HG02588 (cell line): ENCODE results near the gene DLD.
A peak's percentile ranks its signal among the peaks of the same experiment; 100 is the strongest.
"Not testable (repeated sequence)": the region's sequence is repeated elsewhere in the genome, so short reads cannot be mapped to it uniquely, and the experiment has no call there.

Source experiments
- ATAC-seq: cut with Tn5 transposase; IDR thresholded peaks from one replicate; pipeline ENCODE4 v1.9.1; 2021; ENCODE audit warnings: mild to moderate bottlenecking, moderate library complexity; ENCODE audit not compliant: unreplicated experiment

The DLD gene, protein sequence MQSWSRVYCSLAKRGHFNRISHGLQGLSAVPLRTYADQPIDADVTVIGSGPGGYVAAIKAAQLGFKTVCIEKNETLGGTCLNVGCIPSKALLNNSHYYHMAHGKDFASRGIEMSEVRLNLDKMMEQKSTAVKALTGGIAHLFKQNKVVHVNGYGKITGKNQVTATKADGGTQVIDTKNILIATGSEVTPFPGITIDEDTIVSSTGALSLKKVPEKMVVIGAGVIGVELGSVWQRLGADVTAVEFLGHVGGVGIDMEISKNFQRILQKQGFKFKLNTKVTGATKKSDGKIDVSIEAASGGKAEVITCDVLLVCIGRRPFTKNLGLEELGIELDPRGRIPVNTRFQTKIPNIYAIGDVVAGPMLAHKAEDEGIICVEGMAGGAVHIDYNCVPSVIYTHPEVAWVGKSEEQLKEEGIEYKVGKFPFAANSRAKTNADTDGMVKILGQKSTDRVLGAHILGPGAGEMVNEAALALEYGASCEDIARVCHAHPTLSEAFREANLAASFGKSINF

GRCh38 chr7:107890962-107891635 is at the start of gene DLD:
DLD (plus strand) TSS chr7:107891183; CDS start chr7:107891251, 68 bp downstream.
- ATAC-seq, result peak; percentile 99

GRCh38 chr7:107842213-107842612 is 48.8 kb upstream of the DLD start:
- no peak for ATAC-seq

DNA sequence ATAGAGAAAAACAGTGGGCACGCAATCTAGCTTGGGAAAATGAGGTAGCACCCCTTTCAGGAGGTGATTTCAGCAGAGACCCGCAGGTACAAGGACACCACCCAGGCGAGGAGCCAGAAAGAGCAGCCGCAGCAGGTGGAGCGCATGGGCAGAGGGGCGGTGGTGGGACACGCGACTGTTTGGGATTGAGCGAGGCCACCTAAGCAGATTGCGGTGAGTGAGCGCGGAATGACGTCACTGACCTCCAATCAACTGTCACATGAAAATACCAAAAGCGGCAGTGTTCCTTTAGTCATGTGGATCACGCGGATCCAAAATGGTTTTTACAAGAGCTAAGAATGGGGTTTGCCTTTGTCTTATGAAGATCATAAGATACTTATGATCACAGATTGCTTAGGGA is 47.8 kb upstream of the DLD start:
- no peak for ATAC-seq

DNA sequence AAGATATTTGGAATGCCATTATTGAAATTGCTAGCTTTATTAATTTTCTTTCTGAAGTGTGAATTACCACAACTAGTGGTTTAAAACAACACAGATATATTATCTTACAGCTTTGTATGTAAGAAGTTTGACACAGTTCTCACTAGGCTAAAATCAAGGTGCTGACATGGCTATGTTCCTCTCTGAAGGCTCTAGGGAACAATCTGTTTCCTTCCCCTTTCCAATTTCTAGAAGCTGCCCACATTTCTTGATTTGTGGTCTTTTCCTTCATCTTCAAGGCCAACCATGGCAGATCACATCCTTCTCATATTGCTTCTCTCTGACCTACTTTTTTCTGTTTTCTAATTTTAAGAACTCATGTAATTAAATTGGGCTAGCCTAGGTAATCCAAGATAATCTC is 44.7 kb upstream of the DLD start:
- no peak for ATAC-seq

- no peak for ATAC-seq
Observed at GRCh38 chr7:107847168-107847835, 43.7 kb upstream of the DLD start.

DNA sequence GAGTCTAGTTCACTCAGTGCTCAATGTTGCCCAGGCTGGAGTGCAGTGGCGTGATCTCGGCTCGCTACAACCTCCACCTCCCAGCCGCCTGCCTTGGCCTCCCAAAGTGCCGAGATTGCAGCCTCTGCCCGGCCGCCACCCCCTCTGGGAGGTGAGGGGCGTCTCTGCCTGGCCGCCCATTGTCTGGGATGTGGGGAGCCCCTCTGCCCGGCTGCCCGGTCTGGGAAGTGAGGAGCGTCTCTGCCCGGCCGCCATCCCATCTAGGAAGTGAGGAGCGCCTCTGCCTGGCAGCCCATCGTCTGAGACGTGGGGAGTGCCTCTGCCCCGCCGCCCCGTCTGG is 43.2 kb upstream of the DLD start:
- ATAC-seq, result not testable (repeated sequence)

DNA sequence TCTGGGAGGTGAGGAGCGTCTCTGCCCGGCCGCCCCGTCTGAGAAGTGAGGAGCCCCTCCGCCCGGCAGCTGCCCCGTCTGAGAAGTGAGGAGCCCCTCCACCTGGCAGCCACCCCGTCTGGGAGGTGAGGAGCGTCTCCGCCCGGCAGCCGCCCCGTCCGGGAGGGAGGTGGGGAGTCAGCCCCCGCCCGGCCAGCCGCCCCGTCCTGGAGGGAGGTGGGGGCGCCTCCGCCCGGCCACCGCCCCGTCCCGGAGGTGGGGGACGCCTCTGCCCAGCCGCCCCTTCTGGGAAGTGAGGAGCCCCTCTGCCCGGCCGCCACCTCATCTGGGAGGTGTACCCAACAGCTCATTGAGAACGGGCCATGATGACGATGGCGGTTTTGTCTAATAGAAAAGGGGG is 42.8 kb upstream of the DLD start:
- ATAC-seq, result not testable (repeated sequence)

DNA sequence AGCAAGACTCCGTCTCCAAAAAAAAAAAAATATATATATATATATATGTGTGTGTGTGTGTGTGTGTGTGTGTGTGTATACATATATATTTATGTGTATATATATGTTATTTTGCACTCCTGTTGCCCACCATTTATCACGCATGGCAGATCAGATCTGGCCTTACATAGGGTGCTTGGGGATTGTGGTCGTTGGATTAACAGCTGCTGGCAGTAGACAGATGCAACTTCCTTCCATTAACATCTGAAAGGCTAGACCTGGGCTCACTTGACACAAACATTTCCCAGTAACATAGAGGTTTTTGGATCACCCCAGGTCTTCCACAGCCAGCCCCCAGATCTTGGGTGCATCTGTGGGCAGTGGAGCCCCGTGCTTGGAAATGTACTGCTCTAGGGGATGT is 40.8 kb upstream of the DLD start:
- no peak for ATAC-seq

- ATAC-seq, result no peak
Observed at GRCh38 chr7:107850643-107851042, 40.3 kb upstream of the DLD start.

DNA sequence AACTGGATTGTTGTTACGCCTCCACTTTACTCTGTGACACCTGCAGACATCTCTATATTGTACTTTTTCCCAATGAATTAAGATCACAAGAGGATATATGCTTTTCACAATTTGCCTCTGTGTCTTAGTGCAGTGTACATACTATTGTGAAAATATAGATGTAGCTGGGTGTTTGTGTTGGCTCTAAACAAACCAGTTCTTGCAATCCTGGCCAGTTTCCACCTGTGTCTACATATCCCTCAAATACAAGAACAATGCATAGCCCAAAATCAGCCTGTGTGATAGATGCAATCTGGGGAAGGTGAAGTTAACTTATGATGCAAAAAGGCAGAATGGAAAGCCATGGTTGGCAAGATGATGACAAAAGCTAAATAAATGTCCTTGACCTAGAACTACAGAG is 36.5 kb upstream of the DLD start:
- ATAC-seq, result no peak

GRCh38 chr7:107854989-107855388 is 36.0 kb upstream of the DLD start:
- no peak for ATAC-seq

DNA sequence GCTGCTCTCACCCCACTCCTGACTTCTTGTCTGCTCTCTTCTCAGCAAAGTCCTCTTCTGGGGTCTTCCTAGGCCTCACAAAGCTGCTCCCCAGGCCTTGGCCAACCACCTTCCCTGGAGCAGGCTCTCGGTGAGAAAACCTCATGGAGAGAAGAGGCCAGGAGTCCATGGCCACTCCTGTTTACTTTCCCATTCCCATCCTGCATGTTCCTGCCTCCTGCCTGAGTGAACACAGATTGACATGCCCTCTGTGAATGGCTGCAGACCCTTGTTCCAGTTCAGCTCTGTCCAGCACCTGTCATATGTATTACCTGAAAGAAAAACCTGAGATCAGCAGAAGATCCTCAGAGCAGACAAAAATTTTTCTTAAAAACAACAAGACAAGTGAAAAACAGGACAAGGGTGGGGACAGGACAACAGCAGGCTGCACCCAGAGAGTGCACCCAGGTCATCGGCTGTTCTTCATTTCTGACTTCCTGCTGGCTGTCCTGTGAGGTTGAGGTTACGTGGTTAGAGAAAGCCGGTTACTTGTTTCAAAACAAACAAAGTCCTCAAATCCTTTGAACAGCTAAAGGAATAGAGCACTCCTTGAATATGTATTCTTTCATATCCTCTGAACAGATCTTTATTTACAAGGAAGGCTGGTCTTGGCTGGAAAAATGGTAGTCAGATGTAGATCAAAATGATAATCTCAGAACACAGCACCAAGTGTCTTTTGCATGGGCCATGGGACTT is 34.0 kb upstream of the DLD start:
- no peak for ATAC-seq

DNA sequence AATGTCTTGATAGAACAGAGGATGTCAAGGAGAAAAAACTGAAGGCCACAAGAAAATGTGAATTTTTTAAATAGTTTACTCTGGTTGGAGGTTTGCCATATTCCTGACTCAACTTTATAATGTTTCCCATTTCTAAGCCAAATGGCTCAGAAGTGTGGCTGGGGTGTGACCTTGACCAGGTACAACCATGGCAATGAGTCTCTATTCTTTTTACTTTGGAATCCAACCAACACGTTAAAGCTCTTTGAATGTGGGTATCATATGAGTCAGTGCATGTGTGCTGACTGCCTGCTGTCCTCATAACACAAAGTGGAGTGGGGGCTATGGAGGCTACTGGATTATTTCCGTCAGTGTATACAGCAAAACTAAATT is 33.5 kb upstream of the DLD start:
- no peak for ATAC-seq

- no peak for ATAC-seq
Observed at GRCh38 chr7:107858280-107858679, 32.7 kb upstream of the DLD start.

- ATAC-seq, result no peak
Observed at GRCh38 chr7:107860279-107860961, 30.6 kb upstream of the DLD start.

DNA sequence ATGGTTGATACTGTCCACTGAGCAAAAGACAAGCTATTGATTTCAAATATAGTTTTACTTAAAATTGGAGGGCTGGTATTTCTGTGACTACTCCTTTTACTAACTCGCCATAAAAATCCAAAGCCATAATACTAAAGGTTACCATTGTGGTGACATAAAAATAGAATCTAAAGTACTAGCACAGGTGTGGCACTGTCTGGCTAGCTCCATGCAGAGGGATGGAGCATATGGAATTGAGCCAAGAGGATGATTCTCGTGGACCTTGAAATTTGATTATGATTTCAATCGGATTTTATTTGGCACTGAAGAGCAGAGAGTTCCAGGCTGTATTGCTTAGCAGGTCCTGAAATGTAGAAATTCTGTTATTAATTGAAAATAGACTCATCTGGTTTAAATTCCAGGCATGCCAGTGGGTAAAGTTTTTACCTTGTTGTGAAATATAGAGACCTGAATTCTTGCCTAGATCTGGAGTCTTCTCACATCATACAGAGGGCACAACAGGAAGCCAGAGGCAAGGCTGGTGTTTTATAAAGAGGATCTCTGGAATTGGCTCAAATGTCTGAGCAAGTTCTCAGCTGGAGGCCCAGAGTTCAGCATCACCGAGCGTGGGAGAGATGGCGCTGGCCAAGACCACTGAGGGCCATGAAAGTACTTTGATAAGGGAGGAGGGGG is 29.9 kb upstream of the DLD start:
- no peak for ATAC-seq

DNA sequence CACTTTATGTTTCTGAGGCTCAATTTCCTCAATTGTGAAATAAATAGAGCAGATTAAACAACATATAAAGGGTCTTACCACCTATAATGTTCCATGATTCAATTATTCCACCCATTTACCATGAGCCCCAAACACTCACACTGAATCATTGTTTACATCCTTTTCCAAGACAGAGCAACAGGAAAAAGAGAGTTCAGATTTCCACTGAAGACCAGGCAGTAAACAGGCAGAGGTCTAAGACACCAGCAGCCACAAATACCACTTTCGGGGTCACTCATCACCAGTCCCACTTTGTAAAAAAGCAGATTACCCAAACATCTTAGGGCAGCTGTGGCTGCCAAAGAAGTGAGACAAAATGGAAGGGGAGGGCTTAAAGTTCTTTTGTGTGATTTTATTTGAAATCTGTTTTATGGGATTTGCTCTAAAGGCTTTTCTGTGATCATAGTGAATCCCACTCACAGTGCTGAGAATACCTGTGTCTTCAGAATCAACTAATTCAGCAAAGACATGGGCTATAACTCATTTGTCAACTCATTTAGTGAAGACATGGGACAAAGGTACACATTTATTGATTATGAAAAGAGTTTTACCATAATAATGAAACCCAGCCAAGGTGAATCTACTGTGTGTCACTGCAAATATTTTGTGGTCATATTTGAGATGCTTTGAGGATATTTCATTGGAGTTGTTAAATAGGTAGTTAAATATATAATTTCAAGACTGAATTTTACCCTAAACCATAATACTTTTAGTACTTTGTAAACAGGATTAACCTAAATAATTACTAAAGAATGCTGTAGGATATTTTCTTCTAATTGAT is 24.8 kb upstream of the DLD start:
- ATAC-seq, result no peak

DNA sequence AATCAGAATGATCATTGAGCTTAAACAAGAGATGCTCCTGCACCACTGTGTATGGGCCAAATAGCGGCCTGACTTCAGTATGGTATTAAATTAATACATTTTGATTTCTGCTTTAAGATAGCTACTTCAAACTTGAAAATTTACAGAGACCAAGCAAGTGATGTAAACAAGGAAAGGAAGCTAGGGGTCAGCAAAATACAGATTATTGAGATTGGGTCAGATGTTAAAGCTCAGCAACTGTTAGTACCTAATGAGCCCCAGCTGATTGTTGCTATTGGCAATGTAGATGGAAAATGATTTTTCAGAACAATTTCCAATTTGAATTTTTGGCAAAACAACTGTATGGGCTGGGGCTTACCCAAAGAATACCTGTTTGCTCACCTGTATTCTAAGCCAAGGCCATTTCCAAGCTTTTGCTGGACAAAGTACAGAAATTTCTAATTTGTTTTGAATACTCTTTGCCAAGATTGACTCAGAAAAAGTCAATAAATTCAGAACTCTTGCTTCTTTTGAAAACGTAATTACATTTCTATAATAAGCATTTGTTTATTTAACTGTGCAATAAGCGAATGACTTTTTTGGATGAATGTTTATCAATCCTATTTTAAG is 23.0 kb upstream of the DLD start:
- ATAC-seq, result no peak
